Erythroblast (primary cell): ENCODE data around the gene MS4A2.

Source experiments
- GATA1 ChIP-seq: IDR thresholded peaks from 2 replicates; pipeline ENCODE4 v1.6.1; 2011; ENCODE audit warnings: low read depth, mild to moderate bottlenecking, control low read depth, low read length, moderate library complexity
- POLR2A ChIP-seq: IDR thresholded peaks from 2 replicates; pipeline ENCODE4 v1.6.1; 2011; ENCODE audit warnings: mild to moderate bottlenecking, low read length

GRCh38 chr11:60121264-60121663, 32.8 kb downstream of the MS4A2 start:
- TF ChIP-seq POLR2A (no peak), GATA1 (no peak)
